Osteocyte (in vitro differentiated cells): Measurements from ENCODE around the gene F5. TPM values are rescaled to one million over a fixed set of nuclear protein-coding genes. Genes with fewer than 3 reads are reported as not detected.

Experiments used
- DNase-seq: peaks from one replicate; pipeline ENCODE4 v3.0.0; 2021; ENCODE audit warnings: mixed read lengths; ENCODE audit not compliant: unreplicated experiment; ENCODE audit errors: extremely low spot score
- H3K27ac Mint-ChIP-seq: one replicate; pipeline ENCODE4 v1.8.0; 2021; ENCODE audit warnings: mild to moderate bottlenecking, mixed read lengths; ENCODE audit not compliant: unreplicated experiment
- H3K27me3 Mint-ChIP-seq: one replicate; pipeline ENCODE4 v1.8.0; 2021; ENCODE audit warnings: mixed read lengths; ENCODE audit not compliant: unreplicated experiment
- H3K36me3 Mint-ChIP-seq: one replicate; pipeline ENCODE4 v1.8.0; 2021; ENCODE audit warnings: mixed read lengths; ENCODE audit not compliant: unreplicated experiment
- H3K4me1 Mint-ChIP-seq: one replicate; pipeline ENCODE4 v1.8.0; 2021; ENCODE audit warnings: mixed read lengths; ENCODE audit not compliant: unreplicated experiment
- H3K4me3 Mint-ChIP-seq: one replicate; pipeline ENCODE4 v1.8.0; 2021; ENCODE audit warnings: mild to moderate bottlenecking, moderate library complexity, mixed read lengths; ENCODE audit not compliant: unreplicated experiment
- H3K9me3 Mint-ChIP-seq: one replicate; pipeline ENCODE4 v1.8.0; 2021; ENCODE audit warnings: mixed read lengths; ENCODE audit not compliant: unreplicated experiment
- total RNA-seq: library from RNA; stranded (reverse); gene quantifications from 2 replicates; pipeline ENCODE4 v1.2.1, GENCODE V29; 2021
- TF ChIP-seq, protein P1 (sequence below): fragments of 200-600 bp; sonication (generic); IDR thresholded peaks from 2 replicates; pipeline ENCODE4 v1.5.0; 2021; ENCODE audit warnings: antibody characterized with exemption, mild to moderate bottlenecking, moderate library complexity

F5 gene
- total RNA-seq, 1 donor from 2014 or later = not detected

DNA sequence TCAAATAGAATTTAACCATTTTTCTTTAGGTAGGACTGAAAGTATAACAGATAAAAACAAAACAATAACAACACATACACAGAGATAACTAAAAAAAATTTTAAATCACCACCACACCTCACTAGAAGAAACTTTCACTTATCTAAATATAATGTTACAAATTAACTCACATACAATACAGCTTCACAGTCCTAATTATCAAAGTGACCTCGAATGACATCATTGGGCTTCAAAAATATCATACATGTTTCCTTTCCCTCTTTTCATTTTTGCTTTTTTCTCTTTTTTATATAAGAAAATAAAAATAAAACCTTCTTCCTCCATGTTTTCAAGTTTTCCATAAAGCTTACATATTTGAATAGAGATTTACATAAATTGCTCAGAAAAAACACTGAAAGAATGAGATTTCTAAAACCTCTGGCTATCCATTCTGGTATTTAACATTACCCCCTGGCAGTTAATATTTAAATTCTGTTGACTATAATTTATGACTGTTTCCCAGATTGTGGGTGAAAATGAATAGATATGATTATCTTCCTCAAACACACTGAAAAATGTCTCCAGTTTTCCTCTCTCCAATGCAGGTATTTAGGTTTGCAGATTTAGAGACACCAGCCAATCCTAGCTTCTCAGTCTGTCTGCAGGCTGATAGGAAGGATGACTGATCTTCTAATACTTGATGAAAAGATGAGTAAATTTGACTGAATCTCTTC, 60.0 kb downstream of the F5 start:
- no peak overlapping the region for H3K4me3 Mint-ChIP-seq
- peaks cover 22% of the 10 kb centered on the region for H3K27me3 Mint-ChIP-seq
- H3K36me3 Mint-ChIP-seq = no peaks in the 10 kb centered on the region
- no peak for DNase-seq
- H3K4me1 Mint-ChIP-seq = no peaks in the 10 kb centered on the region
- H3K27ac Mint-ChIP-seq = no peak overlapping the region
- H3K9me3 Mint-ChIP-seq = no peaks in the 10 kb centered on the region
- TF ChIP-seq, protein P1, sequence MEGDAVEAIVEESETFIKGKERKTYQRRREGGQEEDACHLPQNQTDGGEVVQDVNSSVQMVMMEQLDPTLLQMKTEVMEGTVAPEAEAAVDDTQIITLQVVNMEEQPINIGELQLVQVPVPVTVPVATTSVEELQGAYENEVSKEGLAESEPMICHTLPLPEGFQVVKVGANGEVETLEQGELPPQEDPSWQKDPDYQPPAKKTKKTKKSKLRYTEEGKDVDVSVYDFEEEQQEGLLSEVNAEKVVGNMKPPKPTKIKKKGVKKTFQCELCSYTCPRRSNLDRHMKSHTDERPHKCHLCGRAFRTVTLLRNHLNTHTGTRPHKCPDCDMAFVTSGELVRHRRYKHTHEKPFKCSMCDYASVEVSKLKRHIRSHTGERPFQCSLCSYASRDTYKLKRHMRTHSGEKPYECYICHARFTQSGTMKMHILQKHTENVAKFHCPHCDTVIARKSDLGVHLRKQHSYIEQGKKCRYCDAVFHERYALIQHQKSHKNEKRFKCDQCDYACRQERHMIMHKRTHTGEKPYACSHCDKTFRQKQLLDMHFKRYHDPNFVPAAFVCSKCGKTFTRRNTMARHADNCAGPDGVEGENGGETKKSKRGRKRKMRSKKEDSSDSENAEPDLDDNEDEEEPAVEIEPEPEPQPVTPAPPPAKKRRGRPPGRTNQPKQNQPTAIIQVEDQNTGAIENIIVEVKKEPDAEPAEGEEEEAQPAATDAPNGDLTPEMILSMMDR = no peak

DNA sequence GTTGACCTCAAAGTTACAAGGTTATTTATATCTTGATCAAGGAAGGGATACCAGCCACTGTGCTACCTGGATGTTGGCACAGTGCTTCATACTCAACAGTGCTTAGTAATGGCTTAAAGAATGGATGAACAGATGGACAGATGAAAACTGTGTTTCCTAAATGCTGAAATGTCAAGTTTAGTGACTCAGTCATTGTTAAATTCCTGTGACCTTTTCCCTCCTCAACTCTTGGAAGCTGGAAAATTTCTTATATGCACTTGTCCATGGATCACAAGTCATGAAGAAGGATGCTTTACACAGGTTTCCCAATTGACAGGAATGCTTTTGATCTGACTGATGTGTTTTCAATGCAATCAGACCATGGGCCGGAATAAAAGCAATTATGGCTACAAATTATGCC, 60.9 kb downstream of the F5 start:
- no peak overlapping the region for H3K4me3 Mint-ChIP-seq
- H3K27ac Mint-ChIP-seq = no peak overlapping the region
- no peaks in the 10 kb centered on the region for H3K36me3 Mint-ChIP-seq
- peaks cover 15% of the 10 kb centered on the region for H3K27me3 Mint-ChIP-seq
- no peak for DNase-seq
- no peaks in the 10 kb centered on the region for H3K9me3 Mint-ChIP-seq
- TF ChIP-seq, protein P1 = no peak
- no peaks in the 10 kb centered on the region for H3K4me1 Mint-ChIP-seq

DNA sequence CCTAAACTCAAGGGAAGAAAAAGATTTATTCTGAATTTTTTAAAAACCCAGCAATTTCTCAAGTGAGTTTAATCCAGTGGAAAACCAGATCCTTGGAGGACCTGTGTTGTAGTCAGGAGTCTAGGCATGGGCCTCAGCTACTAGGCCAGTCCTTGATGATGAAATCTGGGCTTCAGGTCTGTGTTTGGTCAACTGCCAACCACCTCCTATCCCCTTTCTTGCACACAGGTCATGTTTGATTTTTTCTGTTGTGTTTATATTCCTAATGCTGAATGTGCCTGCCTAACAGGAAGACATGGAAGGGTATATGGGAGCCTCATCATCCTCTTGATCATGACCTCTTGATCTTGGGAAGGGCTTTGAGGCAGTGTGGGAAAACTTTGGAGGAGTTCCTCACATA, 62.4 kb downstream of the F5 start:
- Mint-ChIP-seq H3K36me3 (no peaks in the 10 kb centered on the region), H3K9me3 (no peaks in the 10 kb centered on the region), H3K27me3 (peaks cover 16% of the 10 kb centered on the region), H3K27ac (no peak overlapping the region), H3K4me3 (no peak overlapping the region), H3K4me1 (no peaks in the 10 kb centered on the region)
- TF ChIP-seq, protein P1 = no peak
- DNase-seq = no peak

DNA sequence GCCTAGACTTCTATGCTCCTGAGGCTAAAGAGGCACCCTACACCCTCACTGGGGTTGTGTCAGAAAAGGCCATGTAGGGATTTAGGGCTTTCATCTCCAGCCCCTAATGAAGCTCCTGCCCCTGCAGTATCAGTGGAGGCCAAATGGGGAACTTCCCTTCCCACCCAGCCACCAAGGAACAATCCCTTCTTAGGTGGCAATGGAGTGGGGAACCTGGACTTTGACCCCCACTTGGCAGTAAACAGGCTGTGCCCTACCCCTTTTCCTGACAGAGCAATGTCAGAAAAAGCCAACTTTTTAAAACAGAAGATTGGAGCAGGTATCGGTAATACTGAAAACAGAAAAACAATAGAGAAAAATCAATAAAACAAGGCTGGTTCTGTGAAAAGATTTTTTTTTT, 65.1 kb downstream of the F5 start:
- no peak for DNase-seq
- no peaks in the 10 kb centered on the region for H3K4me1 Mint-ChIP-seq
- H3K4me3 Mint-ChIP-seq = no peak overlapping the region
- H3K36me3 Mint-ChIP-seq = no peaks in the 10 kb centered on the region
- no peaks in the 10 kb centered on the region for H3K9me3 Mint-ChIP-seq
- TF ChIP-seq, protein P1 = no peak
- no peak overlapping the region for H3K27ac Mint-ChIP-seq
- H3K27me3 Mint-ChIP-seq = peaks cover 21% of the 10 kb centered on the region

DNA sequence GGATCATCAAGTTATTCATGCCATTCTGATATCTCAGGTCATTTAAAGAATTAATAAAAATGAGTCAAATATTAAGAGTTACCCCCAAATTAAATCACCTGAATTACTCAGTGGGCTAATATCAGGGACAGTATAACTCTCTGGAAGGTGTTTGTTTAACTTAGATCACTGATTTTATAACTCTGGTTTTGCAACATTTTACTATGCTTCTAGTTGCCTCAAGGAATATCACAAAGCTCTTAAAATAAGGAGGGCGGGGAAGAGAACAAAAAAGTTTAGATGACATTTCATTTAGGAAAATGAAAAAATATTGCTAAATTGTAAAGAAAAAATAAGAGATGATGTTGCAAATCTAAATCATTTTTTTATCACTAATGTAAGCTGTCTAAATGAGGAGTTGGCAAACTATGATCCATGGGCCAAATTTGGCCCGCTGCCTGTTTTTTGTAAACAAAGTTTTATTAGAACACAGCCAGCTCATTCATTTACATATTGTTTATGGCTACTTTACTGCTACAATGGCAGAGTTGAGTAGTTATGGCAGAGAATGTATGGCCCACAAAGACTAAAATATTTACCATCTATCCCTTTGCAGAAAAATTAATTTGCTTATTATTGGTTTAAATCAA, 68.6 kb downstream of the F5 start:
- no peak for DNase-seq
- Mint-ChIP-seq H3K27me3 (peaks cover 31% of the 10 kb centered on the region), H3K4me1 (no peaks in the 10 kb centered on the region), H3K9me3 (no peaks in the 10 kb centered on the region), H3K36me3 (no peaks in the 10 kb centered on the region), H3K27ac (no peak overlapping the region), H3K4me3 (no peak overlapping the region)
- TF ChIP-seq, protein P1 = no peak
